Chondrocyte (in vitro differentiated cells): Measurements from ENCODE around the gene ILF3. TPM values are rescaled to one million over a fixed set of nuclear protein-coding genes. Genes with fewer than 3 reads are reported as not detected.

Experiments used
- DNase-seq: peaks from one replicate; pipeline ENCODE4 v3.0.0; 2021; ENCODE audit warnings: mixed read lengths, low spot score
- H3K27ac Mint-ChIP-seq: one replicate; pipeline ENCODE4 v1.8.0; 2021; ENCODE audit warnings: mild to moderate bottlenecking, moderate library complexity, mixed read lengths; ENCODE audit not compliant: unreplicated experiment
- H3K27me3 Mint-ChIP-seq: 2 replicates; pipeline ENCODE4 v1.8.0; 2021; ENCODE audit warnings: low read depth, mixed read lengths
- H3K36me3 Mint-ChIP-seq: 2 replicates; pipeline ENCODE4 v1.8.0; 2021; ENCODE audit warnings: low read depth, mixed read lengths
- H3K4me1 Mint-ChIP-seq: 2 replicates; pipeline ENCODE4 v1.8.0; 2021; ENCODE audit warnings: low read depth, mild to moderate bottlenecking, mixed read lengths
- H3K4me3 Mint-ChIP-seq: one replicate; pipeline ENCODE4 v1.8.0; 2021; ENCODE audit warnings: mild to moderate bottlenecking, moderate library complexity, mixed read lengths; ENCODE audit not compliant: unreplicated experiment
- H3K9me3 Mint-ChIP-seq: 2 replicates; pipeline ENCODE4 v1.8.0; 2021; ENCODE audit warnings: low read depth, mixed read lengths
- total RNA-seq: library from RNA; stranded (reverse); gene quantifications from 3 replicates; pipeline ENCODE4 v1.2.1, GENCODE V29; 2021
- TF ChIP-seq, protein P1 (sequence below): fragments of 200-600 bp; sonication (generic); IDR thresholded peaks from 2 replicates; pipeline ENCODE4 v1.5.0; 2021; ENCODE audit warnings: antibody characterized with exemption, mild to moderate bottlenecking, moderate library complexity

Gene ILF3
- total RNA-seq, 1 donor from 2014 or later, result 156 TPM

DNA sequence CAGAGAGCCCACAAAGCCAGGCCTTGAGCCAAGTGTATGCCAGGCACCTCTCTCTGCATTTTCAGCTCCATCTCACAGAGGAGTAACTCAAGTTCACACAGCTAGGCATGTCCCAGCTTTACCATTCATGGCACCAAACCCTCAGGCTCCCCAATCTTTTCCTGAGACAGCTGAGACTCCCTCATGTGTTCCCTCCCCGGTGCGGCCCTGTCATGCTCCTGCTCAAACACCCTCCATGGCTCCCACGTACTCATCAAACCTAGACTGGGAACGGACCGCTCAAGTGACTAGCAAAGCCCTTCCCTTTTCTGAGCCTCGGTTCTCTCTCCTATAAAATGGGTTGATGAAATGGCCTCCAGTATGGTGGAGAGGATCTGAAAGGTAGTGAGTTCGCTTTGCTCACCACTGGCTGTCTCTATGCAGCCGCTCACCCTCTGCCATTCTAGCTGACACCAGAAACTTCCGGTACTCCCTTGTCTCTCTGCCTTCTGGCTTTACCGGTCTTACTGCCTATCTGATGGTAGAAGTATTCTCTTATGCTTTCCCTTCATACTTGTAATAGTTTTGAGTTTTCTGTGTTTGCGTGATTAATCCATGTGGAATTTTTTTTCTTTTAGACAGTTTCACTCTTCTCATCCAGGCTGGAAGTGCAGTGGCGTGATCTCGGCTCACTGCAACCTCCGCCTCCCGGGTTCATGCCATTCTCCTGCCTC is 36.6 kb upstream of the ILF3 start:
- no peaks in the 10 kb centered on the region for H3K9me3 Mint-ChIP-seq
- H3K4me3 Mint-ChIP-seq, result peak overlapping the region; percentile 36
- TF ChIP-seq, protein P1, sequence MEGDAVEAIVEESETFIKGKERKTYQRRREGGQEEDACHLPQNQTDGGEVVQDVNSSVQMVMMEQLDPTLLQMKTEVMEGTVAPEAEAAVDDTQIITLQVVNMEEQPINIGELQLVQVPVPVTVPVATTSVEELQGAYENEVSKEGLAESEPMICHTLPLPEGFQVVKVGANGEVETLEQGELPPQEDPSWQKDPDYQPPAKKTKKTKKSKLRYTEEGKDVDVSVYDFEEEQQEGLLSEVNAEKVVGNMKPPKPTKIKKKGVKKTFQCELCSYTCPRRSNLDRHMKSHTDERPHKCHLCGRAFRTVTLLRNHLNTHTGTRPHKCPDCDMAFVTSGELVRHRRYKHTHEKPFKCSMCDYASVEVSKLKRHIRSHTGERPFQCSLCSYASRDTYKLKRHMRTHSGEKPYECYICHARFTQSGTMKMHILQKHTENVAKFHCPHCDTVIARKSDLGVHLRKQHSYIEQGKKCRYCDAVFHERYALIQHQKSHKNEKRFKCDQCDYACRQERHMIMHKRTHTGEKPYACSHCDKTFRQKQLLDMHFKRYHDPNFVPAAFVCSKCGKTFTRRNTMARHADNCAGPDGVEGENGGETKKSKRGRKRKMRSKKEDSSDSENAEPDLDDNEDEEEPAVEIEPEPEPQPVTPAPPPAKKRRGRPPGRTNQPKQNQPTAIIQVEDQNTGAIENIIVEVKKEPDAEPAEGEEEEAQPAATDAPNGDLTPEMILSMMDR, result no peak
- peaks cover 20% of the 10 kb centered on the region for H3K4me1 Mint-ChIP-seq
- H3K36me3 Mint-ChIP-seq, result no peaks in the 10 kb centered on the region
- H3K27ac Mint-ChIP-seq, result peak overlapping the region; percentile 98
- H3K27me3 Mint-ChIP-seq, result no peaks in the 10 kb centered on the region
- no peak for DNase-seq

DNA sequence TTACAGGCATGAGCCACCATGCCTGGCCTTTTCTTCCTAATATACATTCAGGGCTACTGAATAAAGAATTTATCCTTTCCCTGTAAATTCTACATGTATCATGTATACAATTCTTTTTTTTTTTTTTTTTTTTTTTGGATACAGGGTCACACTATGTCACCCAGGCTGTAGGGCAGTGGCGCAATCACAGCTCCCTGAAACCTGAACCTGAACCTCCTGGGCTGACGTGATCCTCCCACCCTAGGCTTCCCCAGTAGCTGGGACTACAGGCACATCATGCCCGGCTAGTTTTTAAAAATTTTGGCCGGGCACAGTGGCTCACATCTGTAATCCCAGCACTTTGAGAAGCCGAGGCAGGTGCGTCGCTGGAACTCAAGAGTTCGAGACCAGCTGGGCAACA is 35.3 kb upstream of the ILF3 start:
- H3K27ac Mint-ChIP-seq, result peak overlapping the region; percentile 98
- no peaks in the 10 kb centered on the region for H3K9me3 Mint-ChIP-seq
- DNase-seq, result no peak
- no peaks in the 10 kb centered on the region for H3K36me3 Mint-ChIP-seq
- TF ChIP-seq, protein P1, result no peak
- H3K4me3 Mint-ChIP-seq, result no peak overlapping the region
- no peaks in the 10 kb centered on the region for H3K27me3 Mint-ChIP-seq
- peaks cover 12% of the 10 kb centered on the region for H3K4me1 Mint-ChIP-seq

DNA sequence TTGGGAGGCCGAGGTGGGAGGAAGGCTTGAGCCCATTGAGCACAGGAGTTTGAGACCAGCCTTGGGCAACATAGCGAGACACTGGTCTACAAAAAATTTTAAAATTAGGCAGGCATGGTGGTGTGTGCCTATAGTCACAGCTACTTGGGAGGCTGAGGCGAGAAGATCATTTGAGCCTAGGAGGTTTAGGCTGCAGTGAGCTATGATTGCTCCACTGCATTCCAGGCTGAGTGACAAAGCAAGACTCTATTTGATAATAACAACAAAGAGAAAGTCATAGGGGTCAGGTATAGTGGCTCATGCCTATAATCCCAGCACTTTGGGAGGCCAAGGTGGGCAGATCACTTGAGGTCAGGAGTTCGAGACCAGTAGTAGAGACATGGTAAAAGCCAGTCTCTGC is 33.4 kb upstream of the ILF3 start:
- Mint-ChIP-seq H3K4me3 (no peak overlapping the region), H3K27me3 (no peaks in the 10 kb centered on the region), H3K36me3 (no peaks in the 10 kb centered on the region), H3K27ac (peak overlapping the region; percentile 54), H3K9me3 (no peaks in the 10 kb centered on the region), H3K4me1 (peaks cover 21% of the 10 kb centered on the region)
- TF ChIP-seq, protein P1, result no peak
- no peak for DNase-seq

DNA sequence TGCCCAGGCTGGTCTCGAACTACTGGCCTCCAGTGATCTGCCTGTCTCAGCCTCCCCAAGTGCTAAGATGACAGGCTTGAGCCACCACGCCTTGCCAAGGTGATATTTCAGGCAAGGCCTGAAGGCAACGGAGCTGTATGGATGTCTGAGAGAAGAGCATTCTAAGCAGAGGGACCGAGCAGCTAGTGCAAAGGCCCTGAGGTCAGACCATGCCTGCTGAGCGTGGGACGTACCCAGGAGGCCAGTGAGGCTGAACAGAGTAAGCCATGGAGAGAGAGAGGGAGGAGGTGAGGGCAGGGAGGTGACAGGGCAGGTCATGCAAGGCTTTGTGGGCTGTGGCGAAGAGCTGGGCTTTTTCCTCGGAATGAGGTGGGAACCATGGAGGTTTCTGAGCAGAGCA is 32.2 kb upstream of the ILF3 start:
- no peaks in the 10 kb centered on the region for H3K27me3 Mint-ChIP-seq
- no peaks in the 10 kb centered on the region for H3K36me3 Mint-ChIP-seq
- DNase-seq, result no peak
- TF ChIP-seq, protein P1, result no peak
- H3K9me3 Mint-ChIP-seq, result no peaks in the 10 kb centered on the region
- no peak overlapping the region for H3K27ac Mint-ChIP-seq
- H3K4me1 Mint-ChIP-seq, result peaks cover 25% of the 10 kb centered on the region
- no peak overlapping the region for H3K4me3 Mint-ChIP-seq

DNA sequence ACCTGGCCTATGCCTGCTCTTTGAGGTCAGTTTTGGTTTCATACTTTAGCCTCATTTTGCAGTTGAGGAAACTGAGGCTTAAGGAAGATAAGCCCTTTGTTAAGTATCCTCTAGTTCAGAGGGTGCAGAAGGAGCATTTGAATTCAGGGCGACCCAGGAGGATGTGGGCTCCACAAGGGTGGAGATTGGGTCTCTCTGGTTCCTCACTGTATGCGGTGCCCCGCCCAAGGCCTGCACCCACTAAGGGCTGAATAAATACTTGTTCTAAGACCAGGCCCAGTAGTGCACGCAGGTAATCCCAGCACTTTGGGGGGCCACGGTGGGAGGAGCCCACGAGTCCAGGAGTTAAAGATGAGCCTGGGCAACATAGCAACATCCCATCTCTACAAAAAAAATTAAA is 29.6 kb upstream of the ILF3 start:
- TF ChIP-seq, protein P1, result no peak
- H3K36me3 Mint-ChIP-seq, result peaks cover 9% of the 10 kb centered on the region
- H3K27me3 Mint-ChIP-seq, result no peaks in the 10 kb centered on the region
- peaks cover 18% of the 10 kb centered on the region for H3K4me1 Mint-ChIP-seq
- H3K4me3 Mint-ChIP-seq, result peak overlapping the region; percentile 74
- no peaks in the 10 kb centered on the region for H3K9me3 Mint-ChIP-seq
- H3K27ac Mint-ChIP-seq, result peak overlapping the region; percentile 69
- no peak for DNase-seq
